ENCODE results near the gene CD96.

- TF ChIP-seq, protein P1, sequence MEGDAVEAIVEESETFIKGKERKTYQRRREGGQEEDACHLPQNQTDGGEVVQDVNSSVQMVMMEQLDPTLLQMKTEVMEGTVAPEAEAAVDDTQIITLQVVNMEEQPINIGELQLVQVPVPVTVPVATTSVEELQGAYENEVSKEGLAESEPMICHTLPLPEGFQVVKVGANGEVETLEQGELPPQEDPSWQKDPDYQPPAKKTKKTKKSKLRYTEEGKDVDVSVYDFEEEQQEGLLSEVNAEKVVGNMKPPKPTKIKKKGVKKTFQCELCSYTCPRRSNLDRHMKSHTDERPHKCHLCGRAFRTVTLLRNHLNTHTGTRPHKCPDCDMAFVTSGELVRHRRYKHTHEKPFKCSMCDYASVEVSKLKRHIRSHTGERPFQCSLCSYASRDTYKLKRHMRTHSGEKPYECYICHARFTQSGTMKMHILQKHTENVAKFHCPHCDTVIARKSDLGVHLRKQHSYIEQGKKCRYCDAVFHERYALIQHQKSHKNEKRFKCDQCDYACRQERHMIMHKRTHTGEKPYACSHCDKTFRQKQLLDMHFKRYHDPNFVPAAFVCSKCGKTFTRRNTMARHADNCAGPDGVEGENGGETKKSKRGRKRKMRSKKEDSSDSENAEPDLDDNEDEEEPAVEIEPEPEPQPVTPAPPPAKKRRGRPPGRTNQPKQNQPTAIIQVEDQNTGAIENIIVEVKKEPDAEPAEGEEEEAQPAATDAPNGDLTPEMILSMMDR (conservative IDR thresholded peaks at IDR 0.05 in 1 of 2, IDR thresholded peaks at IDR 0.05 in 1 of 2; ENCODE audit: low read depth in 1 of 2, low read length in 2 of 2): no peak
- no peak for TF ChIP-seq EZH2 (IDR thresholded peaks at IDR 0.05; ENCODE audit: low read length, missing control alignments)
Observed at GRCh38 chr3:111616417-111617105, 74.6 kb downstream of the CD96 start.
